A549 treated with AZD2906 at 1 μM for 4 hours (cell line): Measurements from ENCODE around the gene RNU7-1. TPM values are rescaled to one million over a fixed set of nuclear protein-coding genes. Genes with fewer than 3 reads are reported as not detected.

ENCODE experiments used
- total RNA-seq: library from RNA; stranded (reverse); fragments of 200-300 nt; extraction: Qiagen RNA extraction; gene quantifications from 5 replicates; pipeline ENCODE4 v1.2.3, GENCODE V29; 2022

Gene RNU7-1
- not detected in 5 replicates for total RNA-seq

GRCh38 chr12:6943722-6944380, at the start of gene RNU7-1, which contains the start of gene C12orf57:
Gene RNU7-1, plus strand, starts transcription at chr12:6943816.
Gene C12orf57, plus strand, starts transcription at chr12:6944022. Its CDS starts 100 bp downstream, at chr12:6944122.

GRCh38 chr12:6904280-6905276, 39.0 kb upstream of the RNU7-1 start, which contains the start of gene LRRC23:
Gene LRRC23, plus strand, starts transcription at chr12:6904822. Its CDS starts 812 bp downstream, at chr12:6905634.

GRCh38 chr12:6914246-6914946, 29.2 kb upstream of the RNU7-1 start, which contains the start of gene ENO2:
Gene ENO2, plus strand, starts transcription at chr12:6914580. Its CDS starts 1,253 bp downstream, at chr12:6915833.

GRCh38 chr12:6927379-6928021, 16.1 kb upstream of the RNU7-1 start, which contains the start of gene ATN1:
Gene ATN1, plus strand, starts transcription at chr12:6927959. Its CDS starts 6,043 bp downstream, at chr12:6934002.

GRCh38 chr12:6950811-6951540, 7.4 kb downstream of the RNU7-1 start, which contains the start of gene PTPN6:
Gene PTPN6, plus strand, starts transcription at chr12:6951356. Its CDS starts 157 bp downstream, at chr12:6951513.

Other genes starting within 250 kb of the RNU7-1 start
- gene PIANP, start 243.0 kb upstream of the RNU7-1 start, total RNA-seq: 0.75 to 1.00 TPM (median 0.92 TPM) in 5 replicates
- 50.2 to 55.9 TPM (median 55.2 TPM) in 5 replicates for gene COPS7A, start 219.8 kb upstream of the RNU7-1 start, total RNA-seq
- 268 to 304 TPM (median 292 TPM) in 5 replicates for gene MLF2, start 190.7 kb upstream of the RNU7-1 start, total RNA-seq
- gene PTMS, start 177.5 kb upstream of the RNU7-1 start, total RNA-seq: 589 to 916 TPM (median 868 TPM) in 5 replicates
- 0.83 to 1.6 TPM (median 1.4 TPM) in 5 replicates for gene LAG3, start 171.3 kb upstream of the RNU7-1 start, total RNA-seq
- gene CD4, start 154.3 kb upstream of the RNU7-1 start, total RNA-seq: 0.01 to 0.06 TPM in 2 of 5 replicates, not detected in the others
- 0.26 to 0.41 TPM (median 0.33 TPM) in 5 replicates for gene GPR162, start 122.0 kb upstream of the RNU7-1 start, total RNA-seq
- 22.2 to 28.3 TPM (median 26.4 TPM) in 5 replicates for gene P3H3, start 115.4 kb upstream of the RNU7-1 start, total RNA-seq
- gene GNB3, start 102.9 kb upstream of the RNU7-1 start, total RNA-seq: 0.92 to 2.1 TPM (median 1.4 TPM) in 5 replicates
- gene CDCA3, start 92.5 kb upstream of the RNU7-1 start, total RNA-seq: 72.8 to 80.0 TPM (median 76.6 TPM) in 5 replicates
- gene USP5, start 91.7 kb upstream of the RNU7-1 start, total RNA-seq: 71.9 to 93.6 TPM (median 77.7 TPM) in 5 replicates
- 1,494 to 1,665 TPM (median 1,624 TPM) in 5 replicates for gene TPI1, start 76.3 kb upstream of the RNU7-1 start, total RNA-seq
- 24.5 to 34.1 TPM (median 33.9 TPM) in 5 replicates for gene SPSB2, start 70.5 kb upstream of the RNU7-1 start, total RNA-seq
- gene LRRC23, start 39.0 kb upstream of the RNU7-1 start, total RNA-seq: 15.6 to 19.4 TPM (median 16.9 TPM) in 5 replicates
- 29.0 to 33.1 TPM (median 32.0 TPM) in 5 replicates for gene ENO2, start 29.2 kb upstream of the RNU7-1 start, total RNA-seq
- gene ATN1, start 15.9 kb upstream of the RNU7-1 start, total RNA-seq: 50.9 to 76.0 TPM (median 73.6 TPM) in 5 replicates
- gene C12orf57, start 206 bp downstream of the RNU7-1 start, total RNA-seq: 261 to 320 TPM (median 303 TPM) in 5 replicates
- 9.1 to 13.5 TPM (median 10.5 TPM) in 5 replicates for gene PTPN6, start 7.5 kb downstream of the RNU7-1 start, total RNA-seq
- 316 to 337 TPM (median 328 TPM) in 5 replicates for gene PHB2, start 26.8 kb downstream of the RNU7-1 start, total RNA-seq
- 54.5 to 63.2 TPM (median 59.6 TPM) in 5 replicates for gene EMG1, start 27.1 kb downstream of the RNU7-1 start, total RNA-seq
- gene LPCAT3, start 74.7 kb downstream of the RNU7-1 start, total RNA-seq: 26.7 to 30.7 TPM (median 29.8 TPM) in 5 replicates
- gene C1S, start 116.9 kb downstream of the RNU7-1 start, total RNA-seq: 40.4 to 73.4 TPM (median 41.9 TPM) in 5 replicates
- 27.7 to 49.0 TPM (median 30.3 TPM) in 5 replicates for gene C1R, start 148.6 kb downstream of the RNU7-1 start, total RNA-seq
- gene C1RL, start 165.4 kb downstream of the RNU7-1 start, total RNA-seq: 10.8 to 14.6 TPM (median 13.4 TPM) in 5 replicates
- gene RBP5, start 185.1 kb downstream of the RNU7-1 start, total RNA-seq: not detected in 5 replicates
- 11.7 to 17.4 TPM (median 14.9 TPM) in 5 replicates for gene CLSTN3, start 186.6 kb downstream of the RNU7-1 start, total RNA-seq
- 23.6 to 28.4 TPM (median 27.3 TPM) in 5 replicates for gene PEX5, start 245.9 kb downstream of the RNU7-1 start, total RNA-seq